ENCODE measurements around the gene PEAK1. TPM values are rescaled to one million over a fixed set of nuclear protein-coding genes. Genes with fewer than 3 reads are reported as not detected.

The PEAK1 gene
- total RNA-seq, 1 experiment from 2014 or later, result 21.2 TPM

DNA sequence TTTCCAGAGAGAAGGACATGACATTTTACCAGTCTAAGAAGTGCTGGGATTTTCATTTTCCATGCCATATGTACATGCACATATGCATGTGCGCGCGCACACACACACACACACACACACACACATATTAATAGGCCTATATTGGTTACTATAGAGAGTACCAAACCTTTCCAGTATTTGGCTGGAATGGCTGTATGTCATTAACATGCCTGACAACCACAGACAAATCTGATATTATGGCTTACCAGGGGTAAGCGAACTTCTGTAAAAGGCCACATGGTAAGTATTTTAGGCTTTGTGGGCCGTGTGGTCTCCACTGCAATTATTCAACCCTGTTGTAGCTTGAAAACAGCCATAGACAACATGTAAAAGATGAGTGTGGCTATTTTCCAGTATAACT, 251.8 kb downstream of the PEAK1 start:
- Mint-ChIP-seq H3K4me3 (no peak overlapping the region), H3K36me3 (ENCODE audit: insufficient read depth in 1 of 3, low read depth in 3 of 3) (no peaks in the 10 kb centered on the region), H3K9me3 (no peaks in the 10 kb centered on the region), H3K4me1 (peaks cover 15 to 29% of the 10 kb centered on the region in 2 experiments), H3K27ac (peak overlapping the region in 1 of 3 experiments; percentile 58; a peak in 1 of 7 replicates), H3K27me3 (ENCODE audit: low read depth) (no peaks in the 10 kb centered on the region)
- Histone ChIP-seq H3K9ac (ENCODE audit: extremely low read depth, insufficient read length, low read length) (no peak overlapping the region), H3K4ac (ENCODE audit: low read depth, low read length) (no peak overlapping the region), H3K14ac (ENCODE audit: insufficient read depth, low read length) (no peak overlapping the region), H3T11ph (ENCODE audit: low read length) (no peak overlapping the region), H3K9me3 (ENCODE audit: control insufficient read depth, low read depth, low read length) (no peaks in the 10 kb centered on the region), H3K4me2 (ENCODE audit: insufficient read depth, insufficient read length, low read length) (no peak overlapping the region), H4K20me1 (ENCODE audit: control insufficient read depth, insufficient read depth, insufficient read length) (no peaks in the 10 kb centered on the region), H2BK5ac (ENCODE audit: insufficient read length, low read length) (no peak overlapping the region), H4K8ac (replicated peaks; ENCODE audit: insufficient read length, low read depth, low read length) (no peak overlapping the region), H3K18ac (ENCODE audit: insufficient read length, low read depth, low read length) (no peak overlapping the region), H3K23ac (ENCODE audit: insufficient read length, low read depth, low read length) (no peak overlapping the region), H2BK20ac (ENCODE audit: low read depth, low read length, poor library complexity, severe bottlenecking) (no peak overlapping the region), H3K79me1 (ENCODE audit: insufficient read depth, low read depth, low read length, poor library complexity, severe bottlenecking) (no peaks in the 10 kb centered on the region), H4K5ac (ENCODE audit: insufficient read length, low read depth, low read length) (no peak overlapping the region), H2AFZ (ENCODE audit: low read length) (no peak overlapping the region), H2BK15ac (ENCODE audit: low read depth, low read length) (no peak overlapping the region), H2AK5ac (ENCODE audit: insufficient read length, low read length) (no peak overlapping the region), H3K27me3 (ENCODE audit: insufficient read depth, low read length) (no peaks in the 10 kb centered on the region), H2BK120ac (ENCODE audit: low read depth, low read length, poor library complexity, severe bottlenecking) (no peak overlapping the region), H3K79me2 (ENCODE audit: insufficient read depth, low read length) (no peaks in the 10 kb centered on the region), H2BK12ac (ENCODE audit: insufficient read length, low read depth, low read length) (no peak overlapping the region), H3K56ac (ENCODE audit: insufficient read length, low read depth, low read length) (no peak overlapping the region), H3K4me1 (ENCODE audit: insufficient read depth, low read length) (no peaks in the 10 kb centered on the region; the same call in 1 of the 2 replicates), H3K23me2 (ENCODE audit: insufficient read length, low read depth, low read length, poor library complexity, severe bottlenecking) (no peaks in the 10 kb centered on the region), H3K27ac (ENCODE audit: insufficient read length, low read depth, low read length) (no peak overlapping the region), H4K91ac (ENCODE audit: insufficient read length, low read depth, low read length) (no peak overlapping the region)
- DNase-seq, result no peak
- no CpG with 5 or more reads among the region's 5 CpGs for WGBS (ENCODE audit: extremely low coverage, insufficient read length, low lambda C conversion rate)
- TF ChIP-seq CTCF (conservative IDR thresholded peaks at IDR 0.05), result no peak

All from H9 (cell line).